ENCODE data around the gene EPHA2. TPM values are rescaled to one million over a fixed set of nuclear protein-coding genes. Genes with fewer than 3 reads are reported as not detected.

The EPHA2 gene
- total and polyA plus RNA-seq, 4 donors, result 5.4 to 25.9 (median 15.7) TPM

- Histone ChIP-seq H3K27ac (ENCODE audit: low read depth in 1 of 2, low read length in 2 of 2) (no peak overlapping the region), H3K27me3 (ENCODE audit: control insufficient read depth in 1 of 2, insufficient read depth in 2 of 2, low read length in 1 of 2) (no peaks in the 10 kb centered on the region), H3K4me3 (ENCODE audit: low read length in 2 of 2) (no peak overlapping the region), H3K4me1 (ENCODE audit: control insufficient read depth in 1 of 2, insufficient read depth in 2 of 2, low read length in 2 of 2) (no peaks in the 10 kb centered on the region), H3K9me3 (ENCODE audit: control insufficient read depth, low read length) (no peaks in the 10 kb centered on the region), H3K36me3 (ENCODE audit: control insufficient read depth in 1 of 2, insufficient read depth in 2 of 2, low read length in 1 of 2) (no peaks in the 10 kb centered on the region)
- WGBS, 2 donors, result 84 to 86% methylated on average over 6 of the region's 6 CpGs
- ATAC-seq (ENCODE audit: low FRiP score) (no peak), DNase-seq (no peak)
- intact Hi-C loops (cut with DNase I), result no loop called here
Measured at GRCh38 chr1:16117369-16117768, 38.5 kb downstream of the EPHA2 start.

GRCh38 chr1:16116625-16117024 lies 39.2 kb downstream of the EPHA2 start:
- H3K27me3 ChIP-seq (ENCODE audit: control insufficient read depth in 1 of 2, insufficient read depth in 2 of 2, low read length in 1 of 2), result no peaks in the 10 kb centered on the region
- no peak overlapping the region for H3K27ac ChIP-seq (ENCODE audit: low read depth in 1 of 2, low read length in 2 of 2)
- DNase-seq (peak; percentile 13 to 43), ATAC-seq (ENCODE audit: low FRiP score) (no peak)
- intact Hi-C loops (cut with DNase I), result no loop called here
- no peaks in the 10 kb centered on the region for H3K9me3 ChIP-seq (ENCODE audit: control insufficient read depth, low read length)
- no peaks in the 10 kb centered on the region for H3K36me3 ChIP-seq (ENCODE audit: control insufficient read depth in 1 of 2, insufficient read depth in 2 of 2, low read length in 1 of 2)
- 92 to 95% methylated on average over 8 of the region's 8 CpGs for WGBS, 2 donors
- H3K4me3 ChIP-seq (ENCODE audit: low read length in 2 of 2), result no peak overlapping the region
- H3K4me1 ChIP-seq (ENCODE audit: control insufficient read depth in 1 of 2, insufficient read depth in 2 of 2, low read length in 2 of 2), result no peaks in the 10 kb centered on the region

- Histone ChIP-seq H3K27me3 (ENCODE audit: control insufficient read depth in 1 of 2, insufficient read depth in 2 of 2, low read length in 1 of 2) (no peaks in the 10 kb centered on the region), H3K4me3 (ENCODE audit: low read length in 2 of 2) (no peak overlapping the region), H3K27ac (ENCODE audit: low read depth in 1 of 2, low read length in 2 of 2) (no peak overlapping the region), H3K4me1 (ENCODE audit: control insufficient read depth in 1 of 2, insufficient read depth in 2 of 2, low read length in 2 of 2) (no peaks in the 10 kb centered on the region), H3K36me3 (ENCODE audit: control insufficient read depth in 1 of 2, insufficient read depth in 2 of 2, low read length in 1 of 2) (no peaks in the 10 kb centered on the region), H3K9me3 (ENCODE audit: control insufficient read depth, low read length) (no peaks in the 10 kb centered on the region)
- intact Hi-C loops (cut with DNase I), result no loop called here
- WGBS, 2 donors, result 88 to 92% methylated on average over 16 of the region's 16 CpGs
- no peak for ATAC-seq (ENCODE audit: low FRiP score)
- peak; percentile 36 to 37 for DNase-seq
Measured at GRCh38 chr1:16116002-16116401, 39.9 kb downstream of the EPHA2 start.

- DNase-seq, result peak in 1 of 2 donors; percentile 40
- intact Hi-C loops (cut with DNase I), result no loop called here
- ATAC-seq (ENCODE audit: low FRiP score), result no peak
- WGBS, 2 donors, result 84 to 86% methylated on average over 6 of the region's 6 CpGs
- Histone ChIP-seq H3K27me3 (ENCODE audit: control insufficient read depth in 1 of 2, insufficient read depth in 2 of 2, low read length in 1 of 2) (no peaks in the 10 kb centered on the region), H3K36me3 (ENCODE audit: control insufficient read depth in 1 of 2, insufficient read depth in 2 of 2, low read length in 1 of 2) (no peaks in the 10 kb centered on the region), H3K4me3 (ENCODE audit: low read length in 2 of 2) (no peak overlapping the region), H3K27ac (ENCODE audit: low read depth in 1 of 2, low read length in 2 of 2) (no peak overlapping the region), H3K9me3 (ENCODE audit: control insufficient read depth, low read length) (no peaks in the 10 kb centered on the region), H3K4me1 (ENCODE audit: control insufficient read depth in 1 of 2, insufficient read depth in 2 of 2, low read length in 2 of 2) (no peaks in the 10 kb centered on the region)
Measured at GRCh38 chr1:16115468-16115983, 40.3 kb downstream of the EPHA2 start.

- no peaks in the 10 kb centered on the region for H3K4me1 ChIP-seq (ENCODE audit: control insufficient read depth in 1 of 2, insufficient read depth in 2 of 2, low read length in 2 of 2)
- peak; percentile 44 to 70 for DNase-seq
- intact Hi-C loops (cut with DNase I), result no loop called here
Measured at GRCh38 chr1:16114527-16115467, 41.1 kb downstream of the EPHA2 start.

GRCh38 chr1:16112596-16113555 lies 43.0 kb downstream of the EPHA2 start:
- intact Hi-C loops (cut with DNase I), result no loop called here
- Histone ChIP-seq H3K4me3 (ENCODE audit: low read length in 2 of 2) (no peak overlapping the region), H3K27me3 (ENCODE audit: control insufficient read depth in 1 of 2, insufficient read depth in 2 of 2, low read length in 1 of 2) (no peaks in the 10 kb centered on the region), H3K4me1 (ENCODE audit: control insufficient read depth in 1 of 2, insufficient read depth in 2 of 2, low read length in 2 of 2) (no peaks in the 10 kb centered on the region), H3K36me3 (ENCODE audit: control insufficient read depth in 1 of 2, insufficient read depth in 2 of 2, low read length in 1 of 2) (no peaks in the 10 kb centered on the region), H3K9me3 (ENCODE audit: control insufficient read depth, low read length) (peaks cover 3% of the 10 kb centered on the region), H3K27ac (ENCODE audit: low read depth in 1 of 2, low read length in 2 of 2) (no peak overlapping the region)
- WGBS, 2 donors, result 71 to 75% methylated on average over 14 of the region's 14 CpGs
- DNase-seq, result peak; percentile 41 to 57
- ATAC-seq (ENCODE audit: low FRiP score), result no peak

More at GRCh38 chr1:16114527-16115467, 41.1 kb downstream of the EPHA2 start:
- Histone ChIP-seq H3K4me3 (ENCODE audit: low read length in 2 of 2) (no peak overlapping the region), H3K9me3 (ENCODE audit: control insufficient read depth, low read length) (no peaks in the 10 kb centered on the region), H3K27ac (ENCODE audit: low read depth in 1 of 2, low read length in 2 of 2) (no peak overlapping the region), H3K27me3 (ENCODE audit: control insufficient read depth in 1 of 2, insufficient read depth in 2 of 2, low read length in 1 of 2) (no peaks in the 10 kb centered on the region), H3K36me3 (ENCODE audit: control insufficient read depth in 1 of 2, insufficient read depth in 2 of 2, low read length in 1 of 2) (no peaks in the 10 kb centered on the region)
- WGBS, 2 donors, result 86 to 90% methylated on average over 23 of the region's 23 CpGs
- ATAC-seq (ENCODE audit: low FRiP score), result no peak

GRCh38 chr1:16111771-16112595 lies 43.9 kb downstream of the EPHA2 start:
- no peak overlapping the region for H3K27ac ChIP-seq (ENCODE audit: low read depth in 1 of 2, low read length in 2 of 2)
- ATAC-seq (ENCODE audit: low FRiP score), result peak; percentile 82

GRCh38 chr1:16110884-16111283 lies 45.0 kb downstream of the EPHA2 start:
- H3K27ac ChIP-seq (ENCODE audit: low read depth in 1 of 2, low read length in 2 of 2), result no peak overlapping the region
- intact Hi-C loops (cut with DNase I), result no loop called here
- H3K36me3 ChIP-seq (ENCODE audit: control insufficient read depth in 1 of 2, insufficient read depth in 2 of 2, low read length in 1 of 2), result no peaks in the 10 kb centered on the region
- 90 to 97% methylated on average over 7 of the region's 7 CpGs for WGBS, 2 donors
- peaks cover 3% of the 10 kb centered on the region for H3K9me3 ChIP-seq (ENCODE audit: control insufficient read depth, low read length)
- no peaks in the 10 kb centered on the region for H3K27me3 ChIP-seq (ENCODE audit: control insufficient read depth in 1 of 2, insufficient read depth in 2 of 2, low read length in 1 of 2)
- no peaks in the 10 kb centered on the region for H3K4me1 ChIP-seq (ENCODE audit: control insufficient read depth in 1 of 2, insufficient read depth in 2 of 2, low read length in 2 of 2)
- H3K4me3 ChIP-seq (ENCODE audit: low read length in 2 of 2), result no peak overlapping the region
- no peak for ATAC-seq (ENCODE audit: low FRiP score)
- DNase-seq, result peak; percentile 24 to 27

More at GRCh38 chr1:16111771-16112595, 43.9 kb downstream of the EPHA2 start:
- intact Hi-C loops (cut with DNase I), result no loop called here
- Histone ChIP-seq H3K4me1 (ENCODE audit: control insufficient read depth in 1 of 2, insufficient read depth in 2 of 2, low read length in 2 of 2) (no peaks in the 10 kb centered on the region), H3K9me3 (ENCODE audit: control insufficient read depth, low read length) (peaks cover 3% of the 10 kb centered on the region), H3K27me3 (ENCODE audit: control insufficient read depth in 1 of 2, insufficient read depth in 2 of 2, low read length in 1 of 2) (no peaks in the 10 kb centered on the region), H3K36me3 (ENCODE audit: control insufficient read depth in 1 of 2, insufficient read depth in 2 of 2, low read length in 1 of 2) (no peaks in the 10 kb centered on the region), H3K4me3 (ENCODE audit: low read length in 2 of 2) (no peak overlapping the region)
- 48 to 50% methylated on average over 14 to 15 of the region's 15 CpGs for WGBS, 2 donors
- DNase-seq, result peak; percentile 71 to 75
